Ascending aorta (tissue), 2 donors: ENCODE data around the gene ERGIC2. TPM values are rescaled to one million over a fixed set of nuclear protein-coding genes. Genes with fewer than 3 reads are reported as not detected.

Experiments used
- DNase-seq, 2 donors: peaks; one replicate each; pipeline ENCODE4 v3.0.0-alpha.2; 2019; ENCODE audit warnings: low spot score in 2 of 2
- H3K27ac ChIP-seq, 2 donors: fragments of 200-600 bp; sonication (generic); one replicate each; pipeline ENCODE4 v1.5.1; 2016 to 2017; ENCODE audit warnings: mild to moderate bottlenecking in 1 of 2
- H3K27me3 ChIP-seq: fragments of 200-600 bp; sonication (generic); one replicate; pipeline ENCODE4 v1.5.1; 2017
- H3K36me3 ChIP-seq, 2 donors: fragments of 200-600 bp; sonication (generic); one replicate each; pipeline ENCODE4 v1.5.1; 2016
- H3K4me1 ChIP-seq, 2 donors: fragments of 200-600 bp; sonication (generic); one replicate each; pipeline ENCODE4 v1.5.1; 2016 to 2017; ENCODE audit warnings: mild to moderate bottlenecking in 1 of 2
- H3K4me3 ChIP-seq, 2 donors: fragments of 200-600 bp; sonication (generic); one replicate each; pipeline ENCODE4 v1.5.1; 2016 to 2017; ENCODE audit warnings: mild to moderate bottlenecking in 1 of 2
- H3K9me3 ChIP-seq, 2 donors: fragments of 200-600 bp; sonication (generic); one replicate each; pipeline ENCODE4 v1.5.1; 2016
- CTCF ChIP-seq, 3 experiments: fragments of 200-600 bp in 2 of 3; fragments of 450-650 bp in 1 of 3; sonication (generic) in 2 of 3; IDR thresholded peaks; one replicate each; pipeline ENCODE4 v1.5.1; 2016 to 2019; ENCODE audit warnings: antibody characterized with exemption in 3 of 3, mild to moderate bottlenecking in 1 of 3, moderate library complexity in 1 of 3
- intact Hi-C: fragments of 100-400 bp; cut with DNase I; formaldehyde crosslinking; loops from one replicate; pipeline ENCODE4 v1.15.1; 2023
- total RNA-seq: library from RNA; depleted of rRNA; stranded (reverse); fragments of >200 nt; gene quantifications from one replicate; pipeline ENCODE4 v1.1.0, GENCODE V29; 2016

ERGIC2 gene
- total RNA-seq, 1 donor from 2014 or later: 12.5 TPM

DNA sequence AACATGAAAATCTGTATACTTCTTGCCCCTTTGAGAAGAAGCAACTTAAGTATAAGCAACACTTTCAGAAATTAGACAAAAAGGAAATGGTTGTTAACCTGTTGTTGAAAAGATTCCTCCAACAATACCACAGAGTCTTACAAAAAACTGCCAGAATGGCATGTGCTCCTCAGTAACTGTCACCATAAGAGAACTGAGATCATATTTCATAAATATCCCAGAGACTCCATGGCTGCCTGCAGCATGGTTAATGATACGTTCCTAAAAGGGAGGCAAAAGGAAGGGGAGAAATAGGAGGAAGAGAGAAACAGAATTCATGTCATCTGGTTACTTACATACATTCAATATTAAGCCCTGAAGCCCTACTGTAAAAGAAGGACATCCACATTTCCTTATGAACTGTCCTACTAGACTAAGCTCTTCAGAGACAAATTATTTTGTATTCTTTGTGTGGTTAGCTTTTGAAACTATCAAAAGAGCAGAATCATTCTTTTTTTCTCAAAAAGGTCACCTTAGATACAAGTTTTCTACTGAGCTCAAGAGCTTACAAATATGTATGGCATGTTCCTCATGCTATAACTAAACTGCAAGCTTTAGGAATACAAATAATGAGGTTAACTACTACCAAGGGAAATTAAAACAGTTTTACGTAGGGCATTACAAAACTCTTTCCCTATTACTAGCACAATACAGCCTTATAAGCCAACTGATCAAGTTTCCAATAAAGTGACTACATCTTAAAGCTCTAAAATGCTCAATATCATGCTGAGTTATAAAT lies 37.8 kb downstream of the ERGIC2 start:
- no peaks in the 10 kb centered on the region for H3K27me3 ChIP-seq
- H3K4me3 ChIP-seq: no peak overlapping the region
- no peak overlapping the region for H3K27ac ChIP-seq
- no peaks in the 10 kb centered on the region for H3K9me3 ChIP-seq
- intact Hi-C loops: no loop called here
- DNase-seq: no peak
- no peaks in the 10 kb centered on the region for H3K4me1 ChIP-seq
- TF ChIP-seq CTCF (IDR thresholded peaks at IDR 0.05): no peak
- peaks cover 31 to 58% of the 10 kb centered on the region in 2 donors for H3K36me3 ChIP-seq

DNA sequence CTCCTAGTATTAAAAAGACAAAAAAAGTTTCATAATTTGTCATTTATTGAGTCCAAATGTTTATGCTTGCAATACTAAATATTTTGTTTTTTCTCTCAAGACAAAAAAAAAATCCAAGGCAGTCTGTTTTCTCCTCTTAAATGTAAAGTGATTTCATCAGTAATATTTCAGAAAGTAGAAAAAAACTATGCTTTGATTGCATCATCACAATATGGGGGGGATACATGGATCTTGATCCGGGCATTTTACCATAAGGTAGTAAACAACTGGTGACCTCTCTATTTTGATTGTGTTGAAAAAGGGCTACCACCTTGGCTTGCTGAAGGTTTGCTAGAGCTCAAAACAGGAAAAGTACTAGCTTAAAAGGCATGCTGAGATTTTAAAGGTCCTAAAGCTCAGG lies 43.6 kb downstream of the ERGIC2 start:
- peaks cover 3 to 30% of the 10 kb centered on the region in 2 donors for H3K36me3 ChIP-seq
- TF ChIP-seq CTCF (IDR thresholded peaks at IDR 0.05): no peak
- intact Hi-C loops: no loop called here
- no peak overlapping the region for H3K27ac ChIP-seq
- no peak for DNase-seq
- no peaks in the 10 kb centered on the region for H3K4me1 ChIP-seq
- H3K27me3 ChIP-seq: no peaks in the 10 kb centered on the region
- H3K4me3 ChIP-seq: no peak overlapping the region
- no peaks in the 10 kb centered on the region for H3K9me3 ChIP-seq

GRCh38 chr12:29334937-29335336 lies 46.0 kb downstream of the ERGIC2 start:
- Histone ChIP-seq H3K36me3 (peaks cover 0 to 9% of the 10 kb centered on the region in 2 donors), H3K9me3 (no peaks in the 10 kb centered on the region), H3K4me1 (no peaks in the 10 kb centered on the region), H3K4me3 (no peak overlapping the region), H3K27ac (no peak overlapping the region), H3K27me3 (no peaks in the 10 kb centered on the region)
- intact Hi-C loops: no loop called here
- no peak for TF ChIP-seq CTCF (IDR thresholded peaks at IDR 0.05)
- no peak for DNase-seq

GRCh38 chr12:29333178-29333577 lies 47.8 kb downstream of the ERGIC2 start:
- Histone ChIP-seq H3K27me3 (no peaks in the 10 kb centered on the region), H3K36me3 (no peaks in the 10 kb centered on the region), H3K9me3 (no peaks in the 10 kb centered on the region), H3K4me3 (no peak overlapping the region), H3K4me1 (no peaks in the 10 kb centered on the region), H3K27ac (no peak overlapping the region)
- DNase-seq: no peak
- intact Hi-C loops: no loop called here
- TF ChIP-seq CTCF (IDR thresholded peaks at IDR 0.05): no peak

DNA sequence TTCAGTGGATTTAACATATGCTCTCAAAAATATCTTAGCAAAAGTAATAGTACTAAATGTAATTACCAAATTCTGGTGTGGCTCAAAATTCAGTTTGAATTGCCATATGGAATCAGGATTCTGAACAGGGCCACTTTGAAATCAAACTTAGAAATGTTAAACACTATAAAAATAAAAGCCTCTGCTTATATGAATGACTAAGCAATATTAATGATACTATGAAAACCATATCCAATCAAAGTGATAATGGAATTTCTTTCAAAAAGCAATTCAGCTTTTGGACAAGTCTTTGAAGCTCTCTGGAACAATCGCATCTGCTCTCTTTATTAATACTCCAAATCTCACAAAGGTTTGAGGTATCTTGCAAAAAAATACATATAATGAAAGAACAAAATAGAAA lies 51.6 kb downstream of the ERGIC2 start:
- Histone ChIP-seq H3K9me3 (no peaks in the 10 kb centered on the region), H3K36me3 (no peaks in the 10 kb centered on the region), H3K4me1 (no peaks in the 10 kb centered on the region), H3K27me3 (no peaks in the 10 kb centered on the region), H3K4me3 (no peak overlapping the region), H3K27ac (no peak overlapping the region)
- DNase-seq: no peak
- no peak for TF ChIP-seq CTCF (IDR thresholded peaks at IDR 0.05)
- intact Hi-C loops: no loop called here
